GM12864 (cell line): ENCODE results near the gene SEMG2.

Experiments
- DNase-seq: peaks from one replicate; pipeline ENCODE4 v3.0.0-alpha.2; 2011; ENCODE audit warnings: low read depth
- H3K4me3 ChIP-seq: 2 replicates; pipeline ENCODE4 v1.5.1; 2011; ENCODE audit warnings: mild to moderate bottlenecking, low read depth, low read length, control low read depth
- CTCF ChIP-seq: IDR thresholded peaks from 2 replicates; pipeline ENCODE4 v1.5.1; 2011; ENCODE audit warnings: low read depth, mild to moderate bottlenecking, moderate library complexity, low read length, control low read depth, inconsistent platforms; ENCODE audit errors: missing control alignments

SEMG2 gene

GRCh38 chr20:45251884-45252560, 30.8 kb downstream of the SEMG2 start:
- TF ChIP-seq CTCF = no peak
- no peak for DNase-seq
- no peak overlapping the region for H3K4me3 ChIP-seq

GRCh38 chr20:45253261-45253660, 32.1 kb downstream of the SEMG2 start:
- no peak for TF ChIP-seq CTCF
- no peak for DNase-seq
- H3K4me3 ChIP-seq = no peak overlapping the region

GRCh38 chr20:45254383-45255262, 33.5 kb downstream of the SEMG2 start, which contains the start of gene SLPI:
Gene SLPI, minus strand, starts transcription at chr20:45254564. Its CDS starts 21 bp downstream, at chr20:45254543.
- no peak within 1 kb of the TSS for H3K4me3 ChIP-seq
- no peak for TF ChIP-seq CTCF
- DNase-seq = peak; percentile 7

- H3K4me3 ChIP-seq = no peak overlapping the region
- no peak for TF ChIP-seq CTCF
- DNase-seq = no peak
Measured at GRCh38 chr20:45257161-45257560, 36.0 kb downstream of the SEMG2 start.

- no peak overlapping the region for H3K4me3 ChIP-seq
- TF ChIP-seq CTCF = no peak
- DNase-seq = no peak
Measured at GRCh38 chr20:45257711-45258110, 36.5 kb downstream of the SEMG2 start.

GRCh38 chr20:45258259-45258658, 37.1 kb downstream of the SEMG2 start:
- H3K4me3 ChIP-seq = no peak overlapping the region
- TF ChIP-seq CTCF = no peak
- DNase-seq = no peak
